Measurements from ENCODE around the gene SF3A1. TPM values are rescaled to one million over a fixed set of nuclear protein-coding genes. Genes with fewer than 3 reads are reported as not detected.

The SF3A1 gene
- polyA plus RNA-seq, 1 donor, result 87.1 TPM

DNA sequence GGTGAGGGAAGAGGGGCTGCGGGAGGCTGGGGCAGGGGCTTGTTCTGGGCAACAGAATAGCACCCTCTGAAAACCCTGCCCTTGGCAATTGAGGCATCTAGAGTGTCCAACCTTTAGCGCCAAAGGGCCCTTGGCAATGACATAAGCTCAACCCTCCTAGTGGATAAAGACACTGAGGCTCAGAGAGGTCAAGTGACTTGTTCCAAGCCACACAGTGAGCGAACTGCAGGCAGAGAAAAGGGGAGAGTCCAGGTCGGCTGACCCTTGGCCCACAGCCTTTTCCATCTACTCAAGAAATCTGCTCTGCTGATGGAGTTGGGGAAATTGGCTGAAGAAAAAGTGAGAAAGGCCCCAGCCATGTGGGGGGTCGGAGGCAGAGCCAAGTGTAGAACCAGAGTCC, 43.0 kb upstream of the SF3A1 start:
- H3K27ac ChIP-seq (ENCODE audit: low read length), result no peak overlapping the region
- no CpG with 5 or more reads among the region's 5 CpGs for WGBS (ENCODE audit: insufficient coverage, low lambda C conversion rate)
- H3K36me3 ChIP-seq (ENCODE audit: control insufficient read depth, insufficient read depth, low read length), result peaks cover 4% of the 10 kb centered on the region
- DNase-seq, result no peak
- no peak overlapping the region for H3K4me3 ChIP-seq (ENCODE audit: low read length)
- H3K4me1 ChIP-seq (ENCODE audit: control insufficient read depth, insufficient read depth, low read length), result peaks cover 27% of the 10 kb centered on the region
- H3K9me3 ChIP-seq (ENCODE audit: control insufficient read depth, low read depth, low read length), result no peaks in the 10 kb centered on the region
- no peaks in the 10 kb centered on the region for H3K27me3 ChIP-seq (ENCODE audit: control insufficient read depth, insufficient read depth, low read length)

DNA sequence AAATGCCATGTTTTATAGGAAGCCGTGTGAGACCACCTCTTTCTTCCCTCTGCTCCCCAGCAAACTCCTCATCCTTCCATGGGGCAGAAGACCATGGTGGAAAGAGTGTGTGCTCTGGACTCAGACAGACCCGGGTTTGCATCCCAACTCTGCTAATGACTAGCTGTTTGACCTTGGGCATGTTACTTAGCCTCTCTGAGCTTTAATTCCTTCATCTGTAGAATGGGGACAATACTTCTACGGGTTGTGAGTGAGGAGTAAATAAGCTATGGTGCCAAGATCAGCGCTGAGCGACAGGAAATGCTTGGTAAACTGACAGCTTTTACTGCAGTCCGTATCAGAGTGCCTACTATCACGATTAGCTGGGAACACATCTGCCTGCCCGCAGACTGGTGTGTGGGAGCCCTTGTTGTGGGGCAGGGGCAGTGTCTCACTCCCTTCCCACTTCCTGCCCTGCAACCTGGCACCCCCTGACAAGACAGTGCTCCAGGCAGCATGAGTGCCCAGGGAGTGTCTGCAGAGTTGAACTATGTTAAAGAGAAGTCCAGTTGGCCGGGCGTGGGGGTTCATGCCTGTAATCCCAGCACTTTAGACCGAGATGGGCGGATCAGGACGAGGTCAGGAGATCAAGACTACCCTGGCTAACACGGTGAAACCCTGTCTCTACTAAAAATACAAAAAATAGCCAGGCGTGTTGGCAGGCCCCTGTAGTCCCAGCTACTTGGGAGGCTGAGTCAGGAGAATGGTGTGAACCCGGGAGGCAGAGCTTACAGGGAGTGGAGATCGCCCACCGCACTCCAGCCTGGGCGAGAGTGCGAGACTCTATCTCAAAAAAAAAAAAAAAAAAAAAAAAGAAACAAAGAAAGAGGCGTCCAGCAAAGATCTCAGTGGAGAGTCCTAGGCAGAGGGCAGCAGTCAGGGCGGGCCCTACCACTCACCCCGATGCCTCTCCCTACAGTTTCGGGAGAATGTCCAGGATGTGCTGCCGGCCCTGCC, 42.3 kb upstream of the SF3A1 start:
- Histone ChIP-seq H3K27me3 (ENCODE audit: control insufficient read depth, insufficient read depth, low read length) (no peaks in the 10 kb centered on the region), H3K27ac (ENCODE audit: low read length) (no peak overlapping the region), H3K4me3 (ENCODE audit: low read length) (no peak overlapping the region), H3K36me3 (ENCODE audit: control insufficient read depth, insufficient read depth, low read length) (peaks cover 4% of the 10 kb centered on the region), H3K9me3 (ENCODE audit: control insufficient read depth, low read depth, low read length) (no peaks in the 10 kb centered on the region), H3K4me1 (ENCODE audit: control insufficient read depth, insufficient read depth, low read length) (peaks cover 27% of the 10 kb centered on the region)
- no peak for DNase-seq
- WGBS (ENCODE audit: insufficient coverage, low lambda C conversion rate), result no CpG with 5 or more reads among the region's 25 CpGs

DNA sequence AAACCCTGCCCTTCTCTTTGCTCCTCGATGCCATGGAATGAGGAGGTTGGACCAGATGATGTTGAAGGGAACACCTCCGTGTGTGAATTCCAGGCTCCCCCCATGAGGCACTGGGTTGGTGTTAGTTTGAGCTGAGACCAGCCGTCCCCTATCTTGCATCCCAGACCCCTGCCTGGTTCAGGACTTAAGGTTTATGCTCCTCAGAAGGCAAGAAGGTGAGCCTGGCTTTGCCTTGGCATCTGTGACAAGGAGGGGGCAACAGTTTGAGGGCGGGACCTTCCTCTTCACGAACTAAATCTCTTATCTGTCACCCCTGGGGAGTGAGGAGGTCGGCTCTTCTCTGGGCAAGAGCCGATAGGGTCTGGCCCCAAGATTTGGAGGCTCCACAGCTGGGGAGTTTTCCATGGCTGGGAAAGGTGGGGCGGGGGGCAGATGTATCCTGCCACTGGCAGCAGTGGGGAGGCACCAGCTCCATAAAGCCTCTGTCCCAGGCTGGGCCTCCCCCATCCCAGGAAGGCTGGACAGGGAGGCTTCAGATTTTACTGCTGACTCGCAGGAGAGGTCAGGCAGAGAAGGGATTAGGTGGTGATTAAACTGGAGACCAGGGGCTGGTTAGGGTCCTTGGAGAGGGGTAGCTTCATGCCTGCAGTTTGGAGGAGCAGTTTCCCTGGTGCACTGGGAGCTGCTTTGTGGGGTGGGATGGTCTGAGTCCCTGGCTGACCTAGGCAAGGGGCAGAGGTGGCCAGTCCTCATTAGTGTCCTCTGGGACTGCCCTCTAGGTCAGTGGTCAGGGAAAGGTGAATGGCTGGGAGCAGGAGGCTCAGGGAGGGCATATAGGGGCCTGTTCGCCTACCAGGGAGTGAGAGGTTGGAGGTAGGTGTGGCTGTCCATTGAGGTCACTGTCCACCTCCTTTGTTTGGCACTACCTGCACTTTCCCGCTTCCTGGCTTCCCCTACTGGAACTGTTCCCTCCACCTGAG, 41.3 kb upstream of the SF3A1 start:
- WGBS (ENCODE audit: insufficient coverage, low lambda C conversion rate), result no CpG with 5 or more reads among the region's 11 CpGs
- peaks cover 4% of the 10 kb centered on the region for H3K36me3 ChIP-seq (ENCODE audit: control insufficient read depth, insufficient read depth, low read length)
- no peak overlapping the region for H3K27ac ChIP-seq (ENCODE audit: low read length)
- no peaks in the 10 kb centered on the region for H3K9me3 ChIP-seq (ENCODE audit: control insufficient read depth, low read depth, low read length)
- no peaks in the 10 kb centered on the region for H3K27me3 ChIP-seq (ENCODE audit: control insufficient read depth, insufficient read depth, low read length)
- H3K4me1 ChIP-seq (ENCODE audit: control insufficient read depth, insufficient read depth, low read length), result peaks cover 27% of the 10 kb centered on the region
- DNase-seq, result no peak
- peak overlapping the region; percentile 78 for H3K4me3 ChIP-seq (ENCODE audit: low read length)

DNA sequence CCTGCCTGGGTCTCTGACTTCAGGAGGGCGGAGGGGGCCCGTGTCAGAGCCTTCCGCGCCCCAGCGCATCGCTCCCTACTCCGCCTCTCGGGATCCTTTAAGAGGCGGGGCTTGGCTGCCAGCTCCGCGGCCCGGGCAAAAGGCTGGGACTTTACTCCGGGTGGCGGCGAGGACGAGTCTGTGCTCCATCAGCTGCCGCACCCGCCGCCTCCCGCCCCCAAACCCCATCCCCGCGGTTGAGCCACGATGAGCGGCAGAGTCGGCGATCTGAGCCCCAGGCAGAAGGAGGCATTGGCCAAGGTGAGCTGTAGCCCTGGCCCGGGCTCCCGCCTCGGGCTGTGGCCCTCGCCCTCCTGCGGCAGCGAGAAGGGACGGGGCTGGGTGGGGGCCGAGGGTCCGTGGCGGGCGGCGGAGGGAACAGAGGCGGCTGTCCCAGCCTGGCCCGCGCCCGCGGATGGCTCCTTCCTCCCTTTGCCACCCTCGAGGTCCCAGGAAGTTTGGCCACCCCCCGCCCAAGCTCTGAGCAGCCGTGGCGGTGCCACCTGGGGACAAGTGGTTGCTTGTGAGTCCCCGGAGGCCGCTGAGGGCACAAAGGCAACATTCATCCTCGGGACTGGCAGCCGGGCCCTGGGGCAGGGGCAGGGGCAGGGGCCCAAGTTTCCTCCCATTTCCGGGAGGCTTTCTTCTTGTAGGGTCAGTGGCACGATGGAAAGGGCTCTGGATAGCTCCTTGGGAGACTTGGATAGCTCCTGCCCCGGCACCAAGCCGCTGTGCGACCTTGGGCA, 40.4 kb upstream of the SF3A1 start, which contains the start of gene SEC14L2:
Gene SEC14L2 (plus strand): TSS at position 148 of the 785 bp plus-strand sequence. CDS start 99 bp downstream, at position 247.
- Histone ChIP-seq H3K27ac (ENCODE audit: low read length) (peak within 1 kb of the TSS; percentile 24), H3K9me3 (ENCODE audit: control insufficient read depth, low read depth, low read length) (no peaks in the 10 kb centered on the region), H3K4me1 (ENCODE audit: control insufficient read depth, insufficient read depth, low read length) (peaks cover 27% of the 10 kb centered on the region), H3K27me3 (ENCODE audit: control insufficient read depth, insufficient read depth, low read length) (no peaks in the 10 kb centered on the region), H3K36me3 (ENCODE audit: control insufficient read depth, insufficient read depth, low read length) (peaks cover 4% of the 10 kb centered on the region), H3K4me3 (ENCODE audit: low read length) (peak within 1 kb of the TSS; percentile 78)
- peak; percentile 61 to 87 for DNase-seq
- no CpG with 5 or more reads among the region's 56 CpGs for WGBS (ENCODE audit: insufficient coverage, low lambda C conversion rate)

DNA sequence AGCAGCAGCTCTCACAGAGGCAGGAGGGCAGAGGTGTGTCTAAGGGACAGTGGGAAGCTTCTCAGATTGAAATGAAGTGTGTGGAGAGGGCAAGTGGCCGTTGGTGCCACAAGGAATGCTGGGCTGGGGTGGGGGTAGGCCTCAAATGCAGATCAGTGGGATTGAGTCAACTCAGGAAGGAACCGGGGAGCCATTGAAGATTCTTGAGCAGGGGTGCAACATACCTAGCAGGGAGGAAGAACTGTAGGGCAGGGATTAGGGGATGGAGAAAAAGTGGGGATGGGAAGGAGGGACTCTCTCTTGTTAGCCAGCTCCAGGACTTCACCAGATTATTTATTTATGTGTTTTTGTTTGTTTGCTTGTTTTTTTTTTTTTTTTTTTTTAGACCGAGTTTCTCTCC, 37.2 kb upstream of the SF3A1 start:
- no peak for DNase-seq
- 100% methylated on average over 1 of the region's 3 CpGs for WGBS (ENCODE audit: insufficient coverage, low lambda C conversion rate)

DNA sequence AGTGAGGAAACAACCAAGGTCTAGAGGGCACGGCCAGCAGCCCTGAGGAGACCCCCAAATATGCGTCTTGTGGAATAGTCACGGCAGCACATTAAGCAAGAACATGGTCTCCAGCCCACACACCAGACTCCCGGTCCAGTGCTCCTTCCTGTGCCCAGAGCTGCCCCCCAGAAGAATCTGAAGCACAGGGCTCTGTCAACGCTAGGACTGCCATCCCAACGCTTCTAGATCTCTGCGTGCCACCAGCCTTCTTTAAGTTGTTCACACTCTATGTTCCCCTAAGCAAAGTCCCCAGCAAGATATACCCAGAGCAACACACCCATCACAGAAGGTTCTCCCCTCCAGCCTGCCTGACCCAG, 36.6 kb upstream of the SF3A1 start:
- H3K27me3 ChIP-seq (ENCODE audit: control insufficient read depth, insufficient read depth, low read length), result no peaks in the 10 kb centered on the region
- peaks cover 22% of the 10 kb centered on the region for H3K4me1 ChIP-seq (ENCODE audit: control insufficient read depth, insufficient read depth, low read length)
- H3K36me3 ChIP-seq (ENCODE audit: control insufficient read depth, insufficient read depth, low read length), result no peaks in the 10 kb centered on the region
- H3K9me3 ChIP-seq (ENCODE audit: control insufficient read depth, low read depth, low read length), result no peaks in the 10 kb centered on the region
- no peak overlapping the region for H3K4me3 ChIP-seq (ENCODE audit: low read length)
- no peak for DNase-seq
- H3K27ac ChIP-seq (ENCODE audit: low read length), result no peak overlapping the region
- no CpG with 5 or more reads among the region's 7 CpGs for WGBS (ENCODE audit: insufficient coverage, low lambda C conversion rate)

More for the DNA sequence above, 37.2 kb upstream of the SF3A1 start:
- Histone ChIP-seq H3K4me1 (ENCODE audit: control insufficient read depth, insufficient read depth, low read length) (peaks cover 24% of the 10 kb centered on the region), H3K36me3 (ENCODE audit: control insufficient read depth, insufficient read depth, low read length) (no peaks in the 10 kb centered on the region), H3K27me3 (ENCODE audit: control insufficient read depth, insufficient read depth, low read length) (no peaks in the 10 kb centered on the region), H3K4me3 (ENCODE audit: low read length) (no peak overlapping the region), H3K9me3 (ENCODE audit: control insufficient read depth, low read depth, low read length) (no peaks in the 10 kb centered on the region), H3K27ac (ENCODE audit: low read length) (no peak overlapping the region)

DNA sequence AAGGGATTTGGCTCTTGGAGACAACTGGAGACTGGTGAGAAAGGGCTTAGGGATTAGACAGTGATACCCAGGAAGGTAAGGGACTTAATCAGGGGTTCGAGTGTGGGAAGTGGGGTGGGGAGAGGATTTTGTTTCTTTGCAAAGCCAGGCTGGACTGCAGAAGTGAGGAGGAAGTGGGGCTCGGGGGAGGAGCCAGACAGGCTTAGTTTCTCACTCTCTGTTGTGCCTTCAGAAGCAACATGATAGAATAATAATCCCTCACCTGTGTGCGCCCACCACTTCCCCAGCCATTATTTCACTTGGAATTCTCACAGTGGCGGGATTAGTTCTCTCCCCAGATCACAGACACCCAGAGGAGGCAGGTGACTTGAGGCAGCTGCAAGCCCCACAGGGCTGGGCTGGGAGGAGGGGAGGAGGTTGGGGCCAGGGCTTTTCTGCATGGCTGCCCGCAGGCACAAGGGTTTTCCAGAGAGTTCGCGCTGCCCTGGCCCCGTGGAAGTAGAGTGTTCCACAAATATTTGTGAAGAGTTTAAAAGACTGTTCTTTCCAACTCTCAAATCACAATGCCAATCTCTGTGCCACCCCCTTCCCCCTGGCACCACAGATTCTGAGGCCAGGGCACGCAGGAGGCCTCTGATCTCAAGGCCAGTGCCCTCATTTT, 36.1 kb upstream of the SF3A1 start:
- DNase-seq, result no peak
- WGBS (ENCODE audit: insufficient coverage, low lambda C conversion rate), result no CpG with 5 or more reads among the region's 9 CpGs

DNA sequence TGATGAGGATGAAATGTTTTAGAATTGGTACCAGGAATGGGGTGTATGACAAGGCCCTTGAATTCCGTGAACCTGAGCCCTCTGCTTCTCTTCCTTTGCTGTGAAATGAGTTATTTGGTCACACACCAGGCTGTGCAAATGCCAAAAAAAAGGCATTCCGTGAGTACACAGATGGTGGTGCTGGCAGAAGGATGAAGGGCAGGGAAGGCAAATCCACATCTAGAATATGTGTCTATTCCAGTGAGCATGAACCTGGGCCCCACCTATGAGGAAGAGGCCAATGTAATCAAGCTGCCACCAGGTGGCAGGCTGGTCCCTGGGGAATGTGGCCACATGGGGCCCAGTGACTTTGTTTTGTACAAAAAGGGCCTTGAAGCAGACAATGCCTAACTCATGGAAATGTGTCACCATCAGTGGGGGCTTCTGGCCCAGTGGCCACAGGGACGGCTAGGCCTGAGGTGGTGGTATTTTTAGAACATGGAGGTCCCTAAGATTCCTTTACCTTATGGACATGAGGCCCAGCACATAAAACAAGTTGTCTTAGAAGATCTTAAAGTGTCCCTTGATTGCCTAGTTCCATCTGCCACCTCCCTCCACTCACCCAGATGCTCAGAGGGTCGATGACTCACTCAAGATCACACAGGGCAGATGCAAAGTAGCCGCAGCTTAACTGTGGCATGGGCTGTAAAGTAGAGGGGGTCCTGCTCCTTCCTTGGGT, 34.4 kb upstream of the SF3A1 start:
- DNase-seq, result peak; percentile 75
- Histone ChIP-seq H3K9me3 (ENCODE audit: control insufficient read depth, low read depth, low read length) (no peaks in the 10 kb centered on the region), H3K27me3 (ENCODE audit: control insufficient read depth, insufficient read depth, low read length) (no peaks in the 10 kb centered on the region), H3K4me1 (ENCODE audit: control insufficient read depth, insufficient read depth, low read length) (peaks cover 14% of the 10 kb centered on the region), H3K36me3 (ENCODE audit: control insufficient read depth, insufficient read depth, low read length) (no peaks in the 10 kb centered on the region), H3K4me3 (ENCODE audit: low read length) (no peak overlapping the region), H3K27ac (ENCODE audit: low read length) (no peak overlapping the region)
- WGBS (ENCODE audit: insufficient coverage, low lambda C conversion rate), result no CpG with 5 or more reads among the region's 5 CpGs

More for the DNA sequence above, 36.1 kb upstream of the SF3A1 start:
- Histone ChIP-seq H3K27ac (ENCODE audit: low read length) (no peak overlapping the region), H3K4me1 (ENCODE audit: control insufficient read depth, insufficient read depth, low read length) (peaks cover 17% of the 10 kb centered on the region), H3K9me3 (ENCODE audit: control insufficient read depth, low read depth, low read length) (no peaks in the 10 kb centered on the region), H3K4me3 (ENCODE audit: low read length) (no peak overlapping the region), H3K36me3 (ENCODE audit: control insufficient read depth, insufficient read depth, low read length) (no peaks in the 10 kb centered on the region), H3K27me3 (ENCODE audit: control insufficient read depth, insufficient read depth, low read length) (no peaks in the 10 kb centered on the region)

Data from large intestine (tissue), 3 donors.